GM21717 (cell line): ENCODE results near the gene MACROD1.

Experiments
- ATAC-seq: cut with Tn5 transposase; IDR thresholded peaks from one replicate; pipeline ENCODE4 v1.9.1; 2021; ENCODE audit warnings: mild to moderate bottlenecking, moderate library complexity; ENCODE audit not compliant: unreplicated experiment

Gene MACROD1

GRCh38 chr11:64001484-64002420 is 164.2 kb downstream of the MACROD1 start:
- no peak for ATAC-seq

DNA sequence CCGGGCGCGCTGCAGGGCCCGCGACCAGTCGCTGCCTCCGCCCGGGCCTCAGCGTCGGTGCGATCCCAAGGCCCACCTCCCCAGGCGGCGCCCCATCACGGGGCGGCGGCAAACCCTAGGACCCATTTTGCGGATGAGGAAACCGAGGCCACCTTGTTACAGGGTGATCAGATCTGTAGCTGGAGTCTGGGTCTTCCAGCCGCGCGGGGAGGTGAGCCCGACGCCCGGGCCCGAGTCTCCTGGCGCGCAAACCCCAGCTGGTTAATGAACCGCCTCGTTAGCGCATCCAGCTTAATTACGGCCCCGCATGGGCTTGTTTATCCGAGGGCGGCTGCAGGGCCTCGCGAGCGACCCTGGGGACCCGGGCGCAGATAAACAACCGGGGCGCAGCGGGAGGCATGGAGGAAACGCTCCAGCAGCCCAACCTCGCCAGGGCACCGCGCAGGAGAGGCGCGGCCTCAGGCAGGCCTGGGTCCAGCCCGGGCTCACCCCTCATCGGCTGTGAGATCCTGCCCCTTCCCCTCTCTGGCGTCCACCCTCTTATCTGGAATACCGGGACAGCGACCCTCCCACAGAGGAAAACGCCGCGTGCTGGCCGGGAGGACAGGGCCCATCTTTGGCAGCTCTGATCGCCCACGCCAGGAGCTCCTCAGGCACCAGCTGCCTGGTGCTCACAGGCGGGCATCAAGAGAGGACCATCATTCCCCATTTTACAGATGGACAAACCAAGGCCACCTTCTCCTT is 165.0 kb downstream of the MACROD1 start:
- no peak for ATAC-seq

GRCh38 chr11:64000026-64000739 is 165.7 kb downstream of the MACROD1 start:
- no peak for ATAC-seq

DNA sequence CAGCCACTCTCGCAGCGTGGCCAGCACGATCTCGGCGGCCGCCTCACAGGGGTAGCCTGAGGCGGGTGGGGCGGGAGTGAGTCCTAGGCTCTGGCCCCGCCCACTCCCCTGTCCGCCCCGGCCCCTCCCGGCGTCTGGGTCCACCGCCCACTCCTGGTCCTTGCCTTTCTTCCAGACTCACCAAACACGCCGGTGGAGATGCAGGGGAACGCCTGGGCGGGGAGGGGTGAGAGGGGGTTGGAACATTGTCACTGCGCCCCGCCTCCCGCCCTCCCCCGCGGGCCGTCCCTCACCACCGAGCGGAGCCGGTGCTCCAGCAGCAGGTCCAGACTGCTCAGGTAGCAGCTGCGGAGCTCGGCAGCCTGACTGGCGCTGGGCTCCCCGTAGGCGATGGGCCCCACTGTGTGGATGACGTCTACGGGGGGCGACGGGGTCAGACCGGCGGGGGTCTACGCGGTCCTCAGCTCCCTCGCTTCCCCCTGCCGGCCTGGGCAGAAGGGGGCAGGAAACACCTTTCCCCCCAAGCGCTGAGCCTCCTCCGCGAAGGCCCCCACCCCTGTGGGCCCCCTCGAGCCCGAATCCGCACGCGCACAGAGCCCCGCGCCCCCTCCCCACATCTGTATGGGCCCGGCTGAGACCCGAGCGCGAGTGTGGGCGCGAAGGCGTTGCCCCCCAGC is 166.4 kb downstream of the MACROD1 start:
- ATAC-seq: no peak

DNA sequence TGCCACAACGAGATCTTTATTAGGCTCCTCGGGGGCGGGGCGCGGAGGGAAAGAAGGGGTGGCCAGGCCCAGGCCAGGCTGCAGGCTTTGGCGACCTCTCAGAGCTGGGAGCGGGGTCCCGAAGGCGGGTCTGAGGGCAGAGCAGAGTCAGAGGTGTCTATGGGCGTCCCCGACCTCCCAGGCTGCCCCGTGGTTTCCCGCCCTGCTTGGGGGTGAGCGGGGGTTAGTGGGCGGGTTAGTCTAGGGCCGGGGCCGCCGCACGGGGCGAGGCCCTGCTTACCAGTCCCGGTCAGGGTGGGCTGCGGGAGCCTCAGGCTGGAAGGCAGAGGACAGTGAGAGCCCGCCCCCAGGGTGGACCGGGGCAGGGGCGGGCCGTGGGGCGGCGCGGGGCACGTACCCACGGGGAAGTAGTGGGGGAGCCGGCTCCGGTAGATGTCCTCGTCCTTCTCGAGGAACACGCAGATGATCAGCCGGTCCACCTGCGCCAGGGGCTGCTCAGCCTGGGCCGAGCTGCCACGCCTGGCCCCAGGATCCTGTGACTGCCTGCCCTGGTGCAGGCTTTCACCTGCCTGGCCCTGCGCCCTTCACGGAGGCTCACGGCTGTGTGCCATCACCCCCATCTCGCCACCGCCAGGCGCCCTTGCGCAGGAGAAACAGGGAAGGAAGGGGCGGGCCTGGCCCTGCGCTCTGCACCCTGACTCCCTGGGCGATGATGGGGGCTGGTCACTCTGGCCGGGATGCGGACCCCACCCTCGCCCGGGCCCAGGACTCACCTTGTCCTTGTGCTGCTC is 167.2 kb downstream of the MACROD1 start:
- no peak for ATAC-seq

- no peak for ATAC-seq
These were observed 168.0 kb downstream of the MACROD1 start for GRCh38 chr11:63997801-63998337.

DNA sequence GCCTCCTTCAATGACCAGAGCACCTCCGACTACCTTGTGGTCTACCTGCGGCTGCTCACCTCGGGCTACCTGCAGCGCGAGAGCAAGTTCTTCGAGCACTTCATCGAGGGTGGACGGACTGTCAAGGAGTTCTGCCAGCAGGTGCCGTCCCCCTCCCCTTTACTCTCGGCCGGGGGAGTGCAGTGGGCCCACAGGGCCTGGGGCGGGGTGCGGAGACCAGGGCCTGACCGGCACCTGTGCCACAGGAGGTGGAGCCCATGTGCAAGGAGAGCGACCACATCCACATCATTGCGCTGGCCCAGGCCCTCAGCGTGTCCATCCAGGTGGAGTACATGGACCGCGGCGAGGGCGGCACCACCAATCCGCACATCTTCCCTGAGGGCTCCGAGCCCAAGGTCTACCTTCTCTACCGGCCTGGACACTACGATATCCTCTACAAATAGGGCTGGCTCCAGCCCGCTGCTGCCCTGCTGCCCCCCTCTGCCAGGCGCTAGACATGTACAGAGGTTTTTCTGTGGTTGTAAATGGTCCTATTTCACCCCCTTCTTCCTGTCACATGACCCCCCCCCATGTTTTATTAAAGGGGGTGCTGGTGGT is 168.7 kb downstream of the MACROD1 start:
- no peak for ATAC-seq

DNA sequence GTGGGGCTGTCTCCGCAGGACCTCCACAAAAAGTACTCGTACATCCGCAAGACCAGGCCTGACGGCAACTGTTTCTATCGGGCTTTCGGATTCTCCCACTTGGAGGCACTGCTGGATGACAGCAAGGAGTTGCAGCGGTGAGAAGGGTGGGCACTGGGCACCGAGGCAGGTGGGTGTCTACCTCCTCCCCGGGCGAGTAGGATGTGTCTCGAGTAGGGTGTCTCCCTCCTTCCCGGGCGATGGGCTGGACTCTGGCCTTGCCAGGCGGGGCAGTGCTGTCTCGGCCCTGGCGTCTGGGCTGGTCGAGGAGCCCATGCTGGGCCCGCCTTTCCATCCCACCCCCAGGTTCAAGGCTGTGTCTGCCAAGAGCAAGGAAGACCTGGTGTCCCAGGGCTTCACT is 169.4 kb downstream of the MACROD1 start:
- no peak for ATAC-seq

DNA sequence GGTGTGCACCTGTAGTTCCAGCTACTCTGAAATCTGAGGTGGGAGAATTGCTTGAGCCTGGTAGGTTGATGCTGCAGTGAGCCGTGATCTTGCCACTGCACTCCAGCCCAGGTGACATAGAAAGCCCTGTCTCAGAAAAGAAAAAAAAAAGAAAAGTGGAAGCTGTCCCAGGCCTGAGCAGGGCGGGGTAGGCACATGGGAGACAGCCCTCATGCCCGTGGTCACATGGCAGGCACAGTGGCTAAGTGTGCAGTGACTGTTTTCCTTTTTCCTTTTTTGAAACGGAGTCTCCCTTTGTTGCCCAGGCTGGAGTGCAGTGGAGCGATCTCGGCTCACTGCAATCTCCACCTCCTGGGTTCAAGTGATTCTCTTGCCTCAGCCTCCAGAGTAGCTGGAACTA is 171.9 kb downstream of the MACROD1 start:
- ATAC-seq: no peak

DNA sequence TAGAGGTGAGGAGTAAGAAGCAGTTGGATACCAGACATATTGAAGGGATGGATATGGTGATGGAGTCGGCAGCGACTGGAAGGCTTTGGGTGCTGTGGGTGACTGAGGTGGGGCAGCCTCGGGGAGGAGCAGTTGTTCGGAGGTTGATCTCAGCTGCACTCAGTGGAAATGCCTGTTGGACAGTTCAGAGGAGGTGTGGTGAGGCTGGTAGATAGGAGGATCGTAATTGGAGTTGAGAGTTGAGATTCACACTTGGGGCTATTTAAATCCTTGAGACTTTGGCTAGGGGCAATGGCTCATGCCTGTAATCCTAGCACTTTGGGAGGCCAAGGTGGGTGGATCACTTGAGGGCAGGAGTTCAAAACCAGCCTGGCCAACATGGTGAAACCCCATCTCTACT is 172.8 kb downstream of the MACROD1 start:
- no peak for ATAC-seq

- ATAC-seq: no peak
These were observed 174.4 kb downstream of the MACROD1 start for GRCh38 chr11:63991558-63991957.

DNA sequence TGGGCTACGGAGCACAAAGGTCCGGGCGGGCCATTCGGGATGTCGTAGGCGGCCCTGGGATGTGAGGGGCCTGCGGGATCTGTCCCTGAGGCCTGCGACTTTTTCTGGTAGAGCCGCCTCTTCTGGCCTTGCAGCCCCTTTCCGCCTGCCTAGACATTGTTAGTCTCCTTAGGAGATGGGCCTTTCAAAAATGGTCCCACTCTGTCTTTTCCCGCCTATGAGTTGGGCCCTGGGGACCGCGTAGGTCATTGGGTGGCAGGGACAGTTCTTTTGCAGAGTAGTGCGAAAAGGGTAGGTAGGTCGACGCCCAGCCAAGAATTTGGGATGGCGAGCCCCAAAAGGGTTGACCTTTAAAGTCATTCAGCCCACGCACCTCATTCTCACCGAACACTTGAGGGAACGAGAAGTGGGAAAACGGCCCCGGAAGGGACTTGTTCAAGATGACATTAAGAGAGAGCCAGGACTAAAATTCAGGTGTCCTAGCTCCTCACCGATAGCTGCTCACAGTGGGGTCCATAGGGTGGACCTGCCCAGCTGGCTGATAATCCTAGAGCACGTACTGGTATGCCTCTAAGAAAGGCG is 178.9 kb downstream of the MACROD1 start:
- ATAC-seq: no peak

- peak; percentile 79 for ATAC-seq
These were observed 179.6 kb downstream of the MACROD1 start, which contains the start of gene OTUB1 for GRCh38 chr11:63986156-63986931. OTUB1 (plus strand) TSS chr11:63986438; CDS start chr11:63986457, 19 bp downstream.

- ATAC-seq: no peak
These were observed 180.1 kb downstream of the MACROD1 start for GRCh38 chr11:63985812-63986155.

- no peak for ATAC-seq
These were observed 186.5 kb downstream of the MACROD1 start for GRCh38 chr11:63979426-63979825.

GRCh38 chr11:63978551-63979239 is 187.2 kb downstream of the MACROD1 start:
- ATAC-seq: no peak

- ATAC-seq: peak; percentile 86
These were observed 191.4 kb downstream of the MACROD1 start, which contains the start of gene COX8A for GRCh38 chr11:63974259-63975143. COX8A (plus strand) TSS chr11:63974620; CDS start chr11:63974681, 61 bp downstream.
